HEK293T (cell line): ENCODE data around the gene OR6Q1.

Experiments
- CTCF ChIA-PET: fragments of 350-600 bp; formaldehyde crosslinking; extraction: SDS; loops from one replicate; lab custom pipeline; 2021; ENCODE audit warnings: antibody characterized with exemption, inconsistent platforms; lab: Yijun Ruan, JAX
- POLR2A ChIA-PET: fragments of 350-600 bp; formaldehyde crosslinking; extraction: SDS; loops from one replicate; lab custom pipeline; 2020; ENCODE audit warnings: antibody characterized with exemption, inconsistent platforms; lab: Yijun Ruan, JAX
- DNase-seq: peaks from one replicate; pipeline ENCODE4 v3.0.0; 2012; ENCODE audit warnings: mixed read lengths; ENCODE audit errors: extremely low spot score
- ARNT ChIP-seq: fragments of 450-650 bp; IDR thresholded peaks from 2 replicates; pipeline ENCODE4 v1.6.1; 2017; ENCODE audit warnings: mild to moderate bottlenecking
- BHLHE40 ChIP-seq: fragments of 450-650 bp; IDR thresholded peaks from 2 replicates; pipeline ENCODE4 v1.6.1; 2016; ENCODE audit warnings: mild to moderate bottlenecking, moderate library complexity, borderline replicate concordance
- CTBP1 ChIP-seq: fragments of 450-650 bp; IDR thresholded peaks from 2 replicates; pipeline ENCODE4 v1.6.1; 2016; ENCODE audit warnings: borderline replicate concordance
- ELF4 ChIP-seq: fragments of 450-650 bp; IDR thresholded peaks from 2 replicates; pipeline ENCODE4 v1.6.1; 2017; ENCODE audit warnings: antibody characterized with exemption
- FOXA1 ChIP-seq: fragments of 450-650 bp; IDR thresholded peaks from 2 replicates; pipeline ENCODE4 v1.6.1; 2016; ENCODE audit warnings: mild to moderate bottlenecking
- FOXK2 ChIP-seq: fragments of 450-650 bp; IDR thresholded peaks from 2 replicates; pipeline ENCODE4 v1.6.1; 2016; ENCODE audit warnings: mild to moderate bottlenecking
- FOXM1 ChIP-seq: fragments of 450-650 bp; IDR thresholded peaks from 2 replicates; pipeline ENCODE4 v1.6.1; 2017; ENCODE audit warnings: mild to moderate bottlenecking, borderline replicate concordance
- HDGF ChIP-seq: fragments of 450-650 bp; IDR thresholded peaks from 2 replicates; pipeline ENCODE4 v1.6.1; 2017; ENCODE audit warnings: antibody characterized with exemption, borderline replicate concordance
- L3MBTL2 ChIP-seq: fragments of 450-650 bp; conservative IDR thresholded peaks from 2 replicates; pipeline ENCODE4 v1.6.1; 2016; ENCODE audit warnings: mild to moderate bottlenecking
- LEF1 ChIP-seq: fragments of 450-650 bp; IDR thresholded peaks from 2 replicates; pipeline ENCODE4 v1.6.1; 2017; ENCODE audit warnings: mild to moderate bottlenecking, borderline replicate concordance
- NFRKB ChIP-seq: fragments of 450-650 bp; IDR thresholded peaks from 2 replicates; pipeline ENCODE4 v1.6.1; 2016; ENCODE audit warnings: mild to moderate bottlenecking, moderate library complexity
- SP1 ChIP-seq: fragments of 450-650 bp; IDR thresholded peaks from 2 replicates; pipeline ENCODE4 v1.6.1; 2017
- SUZ12 ChIP-seq: fragments of 450-650 bp; IDR thresholded peaks from 2 replicates; pipeline ENCODE4 v1.6.1; 2016; ENCODE audit warnings: mild to moderate bottlenecking
- TARDBP ChIP-seq: fragments of 450-650 bp; IDR thresholded peaks from 2 replicates; pipeline ENCODE4 v1.6.1; 2016
- ZNF384 ChIP-seq: fragments of 450-650 bp; IDR thresholded peaks from 2 replicates; pipeline ENCODE4 v1.6.1; 2016
- TF ChIP-seq, protein P1 (sequence below): fragments of 450-650 bp; IDR thresholded peaks from 2 replicates; pipeline ENCODE4 v1.6.1; 2016

OR6Q1 gene

GRCh38 chr11:58003591-58003990 lies 27.2 kb upstream of the OR6Q1 start:
- POLR2A ChIA-PET: no interaction called here
- no peak for TF ChIP-seq ELF4
- no peak for TF ChIP-seq FOXM1
- TF ChIP-seq CTBP1: no peak
- TF ChIP-seq HDGF: no peak
- TF ChIP-seq SP1: no peak
- TF ChIP-seq NFRKB: no peak
- no peak for TF ChIP-seq SUZ12
- no peak for TF ChIP-seq FOXA1
- no peak for TF ChIP-seq FOXK2
- TF ChIP-seq BHLHE40: no peak
- TF ChIP-seq LEF1: no peak
- TF ChIP-seq L3MBTL2: no peak
- no peak for TF ChIP-seq TARDBP
- no peak for TF ChIP-seq ZNF384
- TF ChIP-seq, protein P1, sequence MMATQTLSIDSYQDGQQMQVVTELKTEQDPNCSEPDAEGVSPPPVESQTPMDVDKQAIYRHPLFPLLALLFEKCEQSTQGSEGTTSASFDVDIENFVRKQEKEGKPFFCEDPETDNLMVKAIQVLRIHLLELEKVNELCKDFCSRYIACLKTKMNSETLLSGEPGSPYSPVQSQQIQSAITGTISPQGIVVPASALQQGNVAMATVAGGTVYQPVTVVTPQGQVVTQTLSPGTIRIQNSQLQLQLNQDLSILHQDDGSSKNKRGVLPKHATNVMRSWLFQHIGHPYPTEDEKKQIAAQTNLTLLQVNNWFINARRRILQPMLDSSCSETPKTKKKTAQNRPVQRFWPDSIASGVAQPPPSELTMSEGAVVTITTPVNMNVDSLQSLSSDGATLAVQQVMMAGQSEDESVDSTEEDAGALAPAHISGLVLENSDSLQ: no peak
- no peak for TF ChIP-seq ARNT
- no peak for DNase-seq
- CTCF ChIA-PET: no interaction called here

- DNase-seq: no peak
- CTCF ChIA-PET: no interaction called here
- POLR2A ChIA-PET: no interaction called here
- TF ChIP-seq LEF1 (no peak), ARNT (no peak), FOXM1 (no peak), HDGF (no peak), CTBP1 (no peak), NFRKB (no peak), BHLHE40 (no peak), ELF4 (no peak), SP1 (no peak), SUZ12 (no peak), FOXK2 (no peak), ZNF384 (no peak)
Observed at GRCh38 chr11:58004664-58005063, 26.1 kb upstream of the OR6Q1 start.

DNA sequence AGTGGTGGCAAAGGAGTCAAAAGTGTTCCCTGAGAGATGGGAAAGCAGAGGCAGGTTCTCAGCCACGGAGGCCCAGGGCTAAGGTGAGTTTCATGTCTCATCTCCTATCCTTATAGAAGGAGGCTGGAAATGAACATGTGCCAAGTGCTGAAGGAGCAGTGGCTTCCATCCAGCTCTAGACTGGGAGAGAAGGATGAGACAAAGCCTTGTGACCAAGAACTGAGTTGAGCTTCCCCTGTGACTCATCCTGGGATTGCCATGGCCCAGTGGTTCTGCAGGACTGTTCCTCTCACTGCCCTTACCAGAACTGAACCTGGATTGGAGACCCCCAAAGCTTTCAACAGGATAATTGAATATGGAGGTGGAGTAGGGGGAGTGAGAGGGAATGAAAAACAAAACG lies 23.8 kb upstream of the OR6Q1 start:
- POLR2A ChIA-PET: no interaction called here
- DNase-seq: no peak
- TF ChIP-seq LEF1 (no peak), FOXK2 (no peak), NFRKB (no peak), FOXA1 (no peak), SP1 (no peak)
- CTCF ChIA-PET: no interaction called here

- TF ChIP-seq L3MBTL2 (no peak), ZNF384 (no peak), LEF1 (no peak), SUZ12 (no peak), ELF4 (no peak), BHLHE40 (no peak), ARNT (no peak), FOXK2 (no peak), CTBP1 (no peak), NFRKB (no peak), SP1 (no peak), FOXA1 (no peak)
- TF ChIP-seq, protein P1: no peak
- no peak for DNase-seq
- ChIA-PET POLR2A (no interaction called here), CTCF (no interaction called here)
Observed at GRCh38 chr11:58011771-58012170, 19.0 kb upstream of the OR6Q1 start.

DNA sequence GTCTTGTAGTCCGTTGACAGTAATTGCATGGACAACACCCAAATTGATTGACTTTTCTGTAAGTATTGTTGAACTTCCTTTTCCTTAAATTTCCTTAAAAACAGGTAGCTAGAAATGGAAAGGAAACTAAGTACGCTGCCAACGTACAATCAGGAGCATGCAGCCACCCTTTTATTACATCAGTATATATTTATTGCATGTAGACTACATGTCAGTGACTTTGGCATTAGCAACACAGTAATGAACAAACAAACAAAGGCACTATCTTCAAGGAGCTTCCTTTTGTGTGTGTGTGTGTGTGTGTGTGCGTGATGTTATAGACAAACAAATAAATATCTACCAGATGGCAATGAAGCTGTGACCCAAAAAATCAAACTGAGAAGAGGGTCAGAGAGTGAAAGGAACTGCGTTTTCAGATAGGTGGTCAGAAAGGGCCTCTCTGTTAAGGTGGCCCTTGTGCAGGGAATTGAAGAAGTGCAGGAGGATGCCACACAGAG lies 7.3 kb upstream of the OR6Q1 start, which contains the start of gene OR9Q1:
Gene OR9Q1, plus strand, starts transcription at position 447 of the 497 bp plus-strand sequence. CDS start 155,564 bp downstream, outside the sequence.
- DNase-seq: no peak
- ChIA-PET CTCF (no interaction called here), POLR2A (no interaction called here)
- TF ChIP-seq CTBP1 (no peak), FOXM1 (no peak), HDGF (no peak), ZNF384 (no peak), FOXA1 (no peak), TARDBP (no peak), L3MBTL2 (no peak), NFRKB (no peak), BHLHE40 (no peak), SUZ12 (no peak), ARNT (no peak)

DNA sequence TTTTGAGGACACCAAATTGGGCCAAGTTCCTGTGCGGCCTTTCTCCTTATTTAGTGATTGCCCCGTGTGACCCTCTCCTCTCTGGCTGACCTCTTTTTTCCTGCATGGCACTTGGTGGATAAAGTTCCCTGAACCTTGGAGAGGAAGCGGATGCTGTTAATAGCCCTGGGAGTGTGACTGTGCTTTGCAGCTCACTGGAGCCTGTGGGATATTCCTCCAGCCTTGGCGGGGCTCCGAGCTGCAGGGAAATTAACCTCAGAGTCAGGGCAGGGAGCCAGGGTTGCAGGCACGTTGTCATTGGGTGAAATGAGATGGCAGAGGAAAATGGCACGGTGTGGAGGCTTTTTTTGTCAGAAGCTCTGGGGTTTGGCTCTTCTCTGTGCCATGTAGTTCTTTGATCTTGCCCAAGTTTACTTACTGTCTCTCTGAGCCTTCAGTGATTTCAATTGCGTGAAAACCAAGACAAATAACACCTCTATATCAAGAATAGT lies 6.1 kb upstream of the OR6Q1 start:
- ChIA-PET CTCF (no interaction called here), POLR2A (no interaction called here)
- DNase-seq: no peak
- TF ChIP-seq TARDBP: no peak
- no peak for TF ChIP-seq NFRKB
- TF ChIP-seq L3MBTL2: no peak

- POLR2A ChIA-PET: no interaction called here
- DNase-seq: no peak
- CTCF ChIA-PET: no interaction called here
- TF ChIP-seq SP1 (no peak), CTBP1 (no peak), L3MBTL2 (no peak), LEF1 (no peak), SUZ12 (no peak), FOXA1 (no peak), ZNF384 (no peak), FOXK2 (no peak), HDGF (no peak), ELF4 (no peak), FOXM1 (no peak), NFRKB (no peak), TARDBP (no peak), ARNT (no peak), BHLHE40 (no peak)
- TF ChIP-seq, protein P1: no peak
Observed at GRCh38 chr11:58027341-58027740, 3.4 kb upstream of the OR6Q1 start.
